ENCODE measurements around the gene DTYMK.

GRCh38 chr2:241734208-241734466 lies 47.5 kb upstream of the DTYMK start:
- TF ChIP-seq SP1 (IDR thresholded peaks at IDR 0.05; ENCODE audit: low read depth, low read length): no peak
- TF ChIP-seq POLR2A (IDR thresholded peaks at IDR 0.05; ENCODE audit: low read depth, low read length): no peak
- no peak for TF ChIP-seq BHLHE40 (IDR thresholded peaks at IDR 0.05; ENCODE audit: borderline replicate concordance in 1 of 2, low read depth in 2 of 2, low read length in 1 of 2)
- no peak for TF ChIP-seq JUND (IDR thresholded peaks at IDR 0.05; ENCODE audit: low read depth, low read length)
- TF ChIP-seq NFIC (IDR thresholded peaks at IDR 0.05; ENCODE audit: low read depth, low read length): no peak
- no peak for TF ChIP-seq CTCF (IDR thresholded peaks at IDR 0.05 in 2 of 3, conservative IDR thresholded peaks at IDR 0.05 in 1 of 3; ENCODE audit: control insufficient read depth in 2 of 3, extremely low read depth in 1 of 3, insufficient read depth in 1 of 3, low read depth in 3 of 3, low read length in 3 of 3)
- no peak for TF ChIP-seq ETV6 (conservative IDR thresholded peaks at IDR 0.05 in 1 of 2, IDR thresholded peaks at IDR 0.05 in 1 of 2; ENCODE audit: borderline replicate concordance in 1 of 2, low read depth in 1 of 2)
- TF ChIP-seq TAF1 (IDR thresholded peaks at IDR 0.05; ENCODE audit: borderline replicate concordance, low read depth, low read length): no peak
- no peak for TF ChIP-seq SPI1 (IDR thresholded peaks at IDR 0.05; ENCODE audit: borderline replicate concordance, insufficient read depth, low read depth, low read length)

All from GM12878 (cell line).